Heart right ventricle (tissue), 16 donors: ENCODE results near the gene NBEAL2. TPM values are rescaled to one million over a fixed set of nuclear protein-coding genes. Genes with fewer than 3 reads are reported as not detected.

ENCODE experiments used
- ATAC-seq, 8 donors: fragments of 200-7000 bp; cut with Tn5 transposase; one replicate each; pipeline ENCODE4 v1.9.1; 2020; ENCODE audit warnings: mild to moderate bottlenecking in 8 of 8, moderate library complexity in 8 of 8, moderate number of reproducible peaks in 1 of 8
- DNase-seq, 2 donors: peaks; one replicate each; pipeline ENCODE4 v3.0.0-alpha.2; 2020
- H3K27ac ChIP-seq, 10 donors: fragments of 200-600 bp; sonication (generic) in 2 of 10; one replicate each; pipeline versions ENCODE4 v1.5.0 to v1.8.0; 2020 to 2022; ENCODE audit warnings: mild to moderate bottlenecking in 3 of 10
- H3K27me3 ChIP-seq, 7 donors: fragments of 200-600 bp; one replicate each; pipeline ENCODE4 v1.8.0; 2021 to 2022; ENCODE audit warnings: mild to moderate bottlenecking in 2 of 7
- H3K36me3 ChIP-seq, 9 donors: fragments of 200-600 bp; sonication (generic) in 1 of 9; one replicate each; pipeline versions ENCODE4 v1.5.0 to v1.8.0; 2020 to 2022; ENCODE audit warnings: mild to moderate bottlenecking in 2 of 9
- H3K4me1 ChIP-seq, 9 donors: fragments of 200-600 bp; sonication (generic) in 1 of 9; one replicate each; pipeline versions ENCODE4 v1.5.0 to v1.8.0; 2020 to 2022; ENCODE audit warnings: mild to moderate bottlenecking in 4 of 9
- H3K4me3 ChIP-seq, 10 donors: fragments of 200-600 bp; sonication (generic) in 2 of 10; one replicate each; pipeline versions ENCODE4 v1.5.0 to v1.8.0; 2020 to 2022; ENCODE audit warnings: mild to moderate bottlenecking in 7 of 10, moderate library complexity in 2 of 10
- H3K9me3 ChIP-seq, 11 donors: fragments of 200-600 bp in 10 of 11; sonication (generic) in 2 of 11; one replicate each; pipeline versions ENCODE4 v1.5.0 to v1.8.0; 2013 to 2022; ENCODE audit warnings: mild to moderate bottlenecking in 2 of 11, control low read depth in 1 of 11, moderate library complexity in 1 of 11
- CTCF ChIP-seq, 9 donors: fragments of 200-600 bp; sonication (generic) in 2 of 9; IDR thresholded peaks; one replicate each; pipeline versions ENCODE4 v1.5.0 to v1.8.0; 2021 to 2022; ENCODE audit warnings: antibody characterized with exemption in 9 of 9, mild to moderate bottlenecking in 5 of 9, moderate library complexity in 1 of 9
- WGBS, 2 donors: extraction: QIAGEN DNeasy Blood & Tissue Kit; methylation state at CpG; one replicate each; pipeline ENCODE4 v1.1.7; 2013; ENCODE audit warnings: inconsistent platforms in 1 of 2; 5-methylcytosine and 5-hydroxymethylcytosine counted together
- intact Hi-C, 10 donors: fragments of 100-400 bp; cut with DNase I; formaldehyde crosslinking; loops; one replicate each; pipeline versions ENCODE4 v1.11.1 to v1.14.2; 2022
- polyA plus RNA-seq, 2 donors: library from polyadenylated mRNA; stranded (reverse); fragments of 200-250 nt; gene quantifications; one replicate each; pipeline ENCODE4 v1.2.3, GENCODE V29; 2013
- total RNA-seq, 10 donors: library from RNA; stranded (reverse); fragmentation: NEBNext Ultra II Directional in 3 of 10; extraction: Animal tissue kit (Norgen Biotek cat#: 25700) in 3 of 10; gene quantifications; one replicate each; pipeline versions ENCODE4 v1.2.1 to v1.2.4, GENCODE V29; 2021 to 2023
- donor health status: Arrhythmogenic right ventricular cardiomyopathy.
- donor health status: ischemic (EF 13 %, LVEDD 7.1; RV severe dilation, severe dysfunction).
- donor health status: healthy with polysubstance abuse.
- donor health status: DM: no; HTN: yes; CAD: no.
- donor health status: DM: no; HTN: no; CAD: no.
- donor health status: ischemic (EF 25% LVEDD 6.9; RV normal size, moderate dysfunction).
- donor health status: ischemic (EF 25% LVEDD 5.7; RV mildly dilated, moderate dysfunction).
- donor health status: healthy.
- donor health status: DM: yes; HTN: yes; CAD: no.
- donor health status: Ischemic cardiomyopathy.
- donor health status: ischemic (EF 35%, LVEDD 5.7; RV mildly dilated, moderate dysfunction).
- donor health status: nonischemic (EF 11% LVEDD 7.7; RV severe dilation, severe dysfunction).
- donor health status: DM: yes; HTN: yes; CAD: no.
- donor health status: PGD.
- donor health status: ischemic (EF 29% LVEDD 5.4; RV normal size, mild dysfunction).
- donor health status: nonischemic (EF 23%, LVEDD 6.1; RV moderate dilation, normal function).

Gene NBEAL2
- total and polyA plus RNA-seq, 12 donors: 7.6 to 51.1 (median 13.7) TPM

DNA sequence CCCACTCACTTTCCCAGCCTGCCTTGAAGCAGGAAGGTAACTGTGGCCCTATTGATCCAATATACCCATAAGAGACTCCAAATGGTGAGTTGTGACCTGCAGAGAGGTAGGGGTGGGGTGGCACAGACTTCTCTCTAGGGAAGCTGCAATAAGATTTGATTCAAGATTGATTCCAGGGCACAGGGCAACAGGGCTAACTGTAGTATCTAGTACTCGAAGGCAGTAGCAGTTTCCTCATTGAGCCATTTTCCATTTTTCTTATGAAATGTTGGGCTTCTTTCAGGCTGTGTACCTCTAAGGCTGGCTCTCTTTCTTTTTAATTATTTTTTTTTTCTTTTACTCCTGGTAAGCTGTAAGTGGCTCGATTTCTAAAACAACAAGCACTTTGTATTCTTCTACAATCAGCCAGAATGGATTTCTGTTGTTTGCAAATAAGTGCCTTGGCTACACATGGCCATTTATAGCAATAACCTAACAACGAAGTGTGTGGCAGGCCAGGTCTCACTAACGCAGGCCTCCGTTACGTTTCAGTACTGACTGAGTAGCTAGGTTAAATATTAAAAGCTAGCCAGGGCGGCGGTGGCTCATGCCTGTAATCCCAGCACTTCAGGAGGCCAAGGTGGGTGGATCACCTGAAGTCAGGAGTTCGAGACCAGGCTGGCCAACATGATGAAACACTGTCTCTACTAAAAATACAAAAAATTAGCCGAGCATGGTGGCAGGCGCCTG, 22.2 kb upstream of the NBEAL2 start:
- Histone ChIP-seq H3K27ac (peak overlapping the region in 3 of 10 donors; percentile 14 to 72 (median 21)), H3K4me3 (no peak overlapping the region), H3K27me3 (no peaks in the 10 kb centered on the region), H3K36me3 (peaks cover 0 to 3% (median 0%) of the 10 kb centered on the region in 9 donors), H3K4me1 (peaks cover 31 to 94% (median 88%) of the 10 kb centered on the region in 9 donors), H3K9me3 (no peaks in the 10 kb centered on the region)
- intact Hi-C loops: no loop called here
- DNase-seq (no peak), ATAC-seq (no peak)
- WGBS, 2 donors: 74 to 77% methylated on average over 11 of the region's 11 CpGs
- no peak for TF ChIP-seq CTCF (IDR thresholded peaks at IDR 0.05)

- DNase-seq (no peak), ATAC-seq (no peak)
- no peak overlapping the region for H3K4me3 ChIP-seq
- H3K9me3 ChIP-seq: no peaks in the 10 kb centered on the region
- peaks cover 0 to 8% (median 0%) of the 10 kb centered on the region in 9 donors for H3K36me3 ChIP-seq
- no peak for TF ChIP-seq CTCF (IDR thresholded peaks at IDR 0.05)
- peak overlapping the region in 7 of 10 donors; percentile 34 to 74 (median 66) for H3K27ac ChIP-seq
- intact Hi-C loops: no loop called here
- peaks cover 31 to 86% (median 75%) of the 10 kb centered on the region in 9 donors for H3K4me1 ChIP-seq
- no peaks in the 10 kb centered on the region for H3K27me3 ChIP-seq
- WGBS, 2 donors: 72 to 79% methylated on average over 9 of the region's 9 CpGs
Observed at GRCh38 chr3:46958467-46959160, 20.9 kb upstream of the NBEAL2 start.

- Histone ChIP-seq H3K9me3 (no peaks in the 10 kb centered on the region), H3K27ac (peak overlapping the region in 9 of 10 donors; percentile 43 to 74 (median 64)), H3K4me1 (peaks cover 27 to 80% (median 70%) of the 10 kb centered on the region in 9 donors), H3K36me3 (peaks cover 0 to 8% (median 0%) of the 10 kb centered on the region in 9 donors), H3K4me3 (no peak overlapping the region), H3K27me3 (no peaks in the 10 kb centered on the region)
- TF ChIP-seq CTCF (IDR thresholded peaks at IDR 0.05): no peak
- 76 to 88% methylated on average over 6 of the region's 6 CpGs for WGBS, 2 donors
- DNase-seq (no peak), ATAC-seq (peak in 4 of 8 donors; percentile 10 to 22 (median 16))
- intact Hi-C loops: no loop called here
Observed at GRCh38 chr3:46959161-46959511, 20.3 kb upstream of the NBEAL2 start.

- H3K4me3 ChIP-seq: peak overlapping the region in 1 of 10 donors; percentile 3
- no peak for DNase-seq
- H3K27ac ChIP-seq: peak overlapping the region; percentile 43 to 74 (median 65)
- intact Hi-C loops: no loop called here
- WGBS, 2 donors: 20 to 35% methylated on average over 4 of the region's 4 CpGs
- no peaks in the 10 kb centered on the region for H3K27me3 ChIP-seq
- H3K4me1 ChIP-seq: peaks cover 24 to 74% (median 64%) of the 10 kb centered on the region in 9 donors
- peaks cover 0 to 8% (median 0%) of the 10 kb centered on the region in 9 donors for H3K36me3 ChIP-seq
- no peaks in the 10 kb centered on the region for H3K9me3 ChIP-seq
- ATAC-seq: peak; percentile 52 to 86 (median 70)
- no peak for TF ChIP-seq CTCF (IDR thresholded peaks at IDR 0.05)
Observed at GRCh38 chr3:46960081-46960701, 19.3 kb upstream of the NBEAL2 start.
